ENCODE measurements around the gene PYGO1. TPM values are rescaled to one million over a fixed set of nuclear protein-coding genes. Genes with fewer than 3 reads are reported as not detected.
A peak's percentile ranks its signal among the peaks of the same experiment; 100 is the strongest.

Gene PYGO1
- total and polyA plus RNA-seq, 4 donors = 1.3 to 17.9 (median 4.7) TPM

- Histone ChIP-seq H3K4me1 (ENCODE audit: control insufficient read depth in 5 of 5, insufficient read depth in 5 of 5, low read length in 5 of 5) (peaks cover 0 to 9% (median 0%) of the 10 kb centered on the region in 5 donors), H3K4me3 (no peak overlapping the region), H3K9ac (ENCODE audit: insufficient read depth in 1 of 2, low read length in 2 of 2) (no peak overlapping the region), H3K27ac (ENCODE audit: low read depth in 1 of 2, low read length in 1 of 2) (no peak overlapping the region), H3K36me3 (ENCODE audit: control insufficient read depth in 4 of 4, insufficient read depth in 4 of 4, low read length in 4 of 4) (no peaks in the 10 kb centered on the region), H3K27me3 (ENCODE audit: control insufficient read depth in 3 of 3, insufficient read depth in 3 of 3, low read length in 2 of 3) (no peaks in the 10 kb centered on the region), H3K9me3 (ENCODE audit: control insufficient read depth in 4 of 4, insufficient read depth in 3 of 4, low read length in 3 of 4) (no peaks in the 10 kb centered on the region)
- DNase-seq = no peak
- WGBS, 2 donors = 97 to 98% methylated on average over 12 of the region's 12 CpGs
- TF ChIP-seq, protein P1, sequence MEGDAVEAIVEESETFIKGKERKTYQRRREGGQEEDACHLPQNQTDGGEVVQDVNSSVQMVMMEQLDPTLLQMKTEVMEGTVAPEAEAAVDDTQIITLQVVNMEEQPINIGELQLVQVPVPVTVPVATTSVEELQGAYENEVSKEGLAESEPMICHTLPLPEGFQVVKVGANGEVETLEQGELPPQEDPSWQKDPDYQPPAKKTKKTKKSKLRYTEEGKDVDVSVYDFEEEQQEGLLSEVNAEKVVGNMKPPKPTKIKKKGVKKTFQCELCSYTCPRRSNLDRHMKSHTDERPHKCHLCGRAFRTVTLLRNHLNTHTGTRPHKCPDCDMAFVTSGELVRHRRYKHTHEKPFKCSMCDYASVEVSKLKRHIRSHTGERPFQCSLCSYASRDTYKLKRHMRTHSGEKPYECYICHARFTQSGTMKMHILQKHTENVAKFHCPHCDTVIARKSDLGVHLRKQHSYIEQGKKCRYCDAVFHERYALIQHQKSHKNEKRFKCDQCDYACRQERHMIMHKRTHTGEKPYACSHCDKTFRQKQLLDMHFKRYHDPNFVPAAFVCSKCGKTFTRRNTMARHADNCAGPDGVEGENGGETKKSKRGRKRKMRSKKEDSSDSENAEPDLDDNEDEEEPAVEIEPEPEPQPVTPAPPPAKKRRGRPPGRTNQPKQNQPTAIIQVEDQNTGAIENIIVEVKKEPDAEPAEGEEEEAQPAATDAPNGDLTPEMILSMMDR (IDR thresholded peaks at IDR 0.05; ENCODE audit: control extremely low read depth, extremely low read depth) = no peak
- ATAC-seq (ENCODE audit: insufficient read depth, low FRiP score) = no peak
These were observed 72.0 kb downstream of the PYGO1 start for GRCh38 chr15:55515991-55516776.

GRCh38 chr15:55515491-55515890 is 72.7 kb downstream of the PYGO1 start:
- peak overlapping the region in 1 of 2 donors; percentile 60 for H3K27ac ChIP-seq (ENCODE audit: low read depth in 1 of 2, low read length in 1 of 2)
- WGBS, 2 donors = 89 to 94% methylated on average over 4 of the region's 4 CpGs

GRCh38 chr15:55514414-55514850 is 73.7 kb downstream of the PYGO1 start:
- 72 to 84% methylated on average over 12 of the region's 12 CpGs for WGBS, 2 donors
- Histone ChIP-seq H3K4me3 (no peak overlapping the region), H3K4me1 (ENCODE audit: control insufficient read depth in 5 of 5, insufficient read depth in 5 of 5, low read length in 5 of 5) (peaks cover 0 to 9% (median 0%) of the 10 kb centered on the region in 5 donors), H3K36me3 (ENCODE audit: control insufficient read depth in 4 of 4, insufficient read depth in 4 of 4, low read length in 4 of 4) (no peaks in the 10 kb centered on the region), H3K27ac (ENCODE audit: low read depth in 1 of 2, low read length in 1 of 2) (peak overlapping the region in 1 of 2 donors; percentile 92), H3K27me3 (ENCODE audit: control insufficient read depth in 3 of 3, insufficient read depth in 3 of 3, low read length in 2 of 3) (no peaks in the 10 kb centered on the region), H3K9me3 (ENCODE audit: control insufficient read depth in 4 of 4, insufficient read depth in 3 of 4, low read length in 3 of 4) (no peaks in the 10 kb centered on the region), H3K9ac (ENCODE audit: insufficient read depth in 1 of 2, low read length in 2 of 2) (peak overlapping the region in 1 of 2 donors; percentile 15)
- DNase-seq (peak; percentile 69 to 83 (median 82)), ATAC-seq (ENCODE audit: insufficient read depth, low FRiP score) (peak; percentile 67)
- TF ChIP-seq, protein P1 (IDR thresholded peaks at IDR 0.05; ENCODE audit: control extremely low read depth, extremely low read depth) = no peak

More at GRCh38 chr15:55515491-55515890, 72.7 kb downstream of the PYGO1 start:
- H3K36me3 ChIP-seq (ENCODE audit: control insufficient read depth in 4 of 4, insufficient read depth in 4 of 4, low read length in 4 of 4) = no peaks in the 10 kb centered on the region
- H3K9ac ChIP-seq (ENCODE audit: insufficient read depth in 1 of 2, low read length in 2 of 2) = no peak overlapping the region
- DNase-seq = no peak
- TF ChIP-seq, protein P1 (IDR thresholded peaks at IDR 0.05; ENCODE audit: control extremely low read depth, extremely low read depth) = no peak
- H3K4me1 ChIP-seq (ENCODE audit: control insufficient read depth in 5 of 5, insufficient read depth in 5 of 5, low read length in 5 of 5) = peaks cover 0 to 9% (median 0%) of the 10 kb centered on the region in 5 donors
- no peaks in the 10 kb centered on the region for H3K9me3 ChIP-seq (ENCODE audit: control insufficient read depth in 4 of 4, insufficient read depth in 3 of 4, low read length in 3 of 4)
- ATAC-seq (ENCODE audit: insufficient read depth, low FRiP score) = no peak
- H3K4me3 ChIP-seq = no peak overlapping the region
- no peaks in the 10 kb centered on the region for H3K27me3 ChIP-seq (ENCODE audit: control insufficient read depth in 3 of 3, insufficient read depth in 3 of 3, low read length in 2 of 3)
